Memory B cell (primary cell): ENCODE measurements around the gene NAB2.

ENCODE experiments used
- ATAC-seq: fragments of 150-1000 bp; cut with Tn5 transposase; 2 replicates; pipeline ENCODE4 v1.10.0; 2021; ENCODE audit warnings: low read depth, mild to moderate bottlenecking, moderate library complexity
- DNase-seq, 2 donors: peaks; one replicate each; pipeline ENCODE4 v3.0.0; 2022; ENCODE audit warnings: low spot score in 2 of 2
- H3K27ac Mint-ChIP-seq: one replicate; pipeline ENCODE4 v1.8.0; 2022; ENCODE audit warnings: mild to moderate bottlenecking, moderate library complexity, mixed read lengths
- H3K27me3 Mint-ChIP-seq: one replicate; pipeline ENCODE4 v1.8.0; 2022; ENCODE audit warnings: mixed read lengths
- H3K36me3 Mint-ChIP-seq: one replicate; pipeline ENCODE4 v1.8.0; 2022; ENCODE audit warnings: mild to moderate bottlenecking, mixed read lengths
- H3K4me1 Mint-ChIP-seq: one replicate; pipeline ENCODE4 v1.8.0; 2022; ENCODE audit warnings: mixed read lengths
- H3K4me3 Mint-ChIP-seq: one replicate; pipeline ENCODE4 v1.8.0; 2022; ENCODE audit warnings: mild to moderate bottlenecking, moderate library complexity, mixed read lengths
- H3K9me3 Mint-ChIP-seq: one replicate; pipeline ENCODE4 v1.8.0; 2022; ENCODE audit warnings: mixed read lengths

The NAB2 gene

GRCh38 chr12:57094208-57095160 is 5.6 kb downstream of the NAB2 start:
- H3K36me3 Mint-ChIP-seq, result peaks cover 21% of the 10 kb centered on the region

GRCh38 chr12:57095440-57095839 is 6.5 kb downstream of the NAB2 start:
- peak overlapping the region; percentile 35 for H3K27ac Mint-ChIP-seq
- no peak for DNase-seq
- no peaks in the 10 kb centered on the region for H3K9me3 Mint-ChIP-seq
- no peak overlapping the region for H3K4me3 Mint-ChIP-seq
- peaks cover 44% of the 10 kb centered on the region for H3K4me1 Mint-ChIP-seq
- no peak for ATAC-seq
- no peaks in the 10 kb centered on the region for H3K27me3 Mint-ChIP-seq
- peaks cover 24% of the 10 kb centered on the region for H3K36me3 Mint-ChIP-seq

More at GRCh38 chr12:57094208-57095160, 5.6 kb downstream of the NAB2 start:
- peak overlapping the region; percentile 89 for H3K4me3 Mint-ChIP-seq
- H3K27ac Mint-ChIP-seq, result peak overlapping the region; percentile 95
- DNase-seq (no peak), ATAC-seq (no peak)
- no peaks in the 10 kb centered on the region for H3K9me3 Mint-ChIP-seq
- peaks cover 47% of the 10 kb centered on the region for H3K4me1 Mint-ChIP-seq
- no peaks in the 10 kb centered on the region for H3K27me3 Mint-ChIP-seq

DNA sequence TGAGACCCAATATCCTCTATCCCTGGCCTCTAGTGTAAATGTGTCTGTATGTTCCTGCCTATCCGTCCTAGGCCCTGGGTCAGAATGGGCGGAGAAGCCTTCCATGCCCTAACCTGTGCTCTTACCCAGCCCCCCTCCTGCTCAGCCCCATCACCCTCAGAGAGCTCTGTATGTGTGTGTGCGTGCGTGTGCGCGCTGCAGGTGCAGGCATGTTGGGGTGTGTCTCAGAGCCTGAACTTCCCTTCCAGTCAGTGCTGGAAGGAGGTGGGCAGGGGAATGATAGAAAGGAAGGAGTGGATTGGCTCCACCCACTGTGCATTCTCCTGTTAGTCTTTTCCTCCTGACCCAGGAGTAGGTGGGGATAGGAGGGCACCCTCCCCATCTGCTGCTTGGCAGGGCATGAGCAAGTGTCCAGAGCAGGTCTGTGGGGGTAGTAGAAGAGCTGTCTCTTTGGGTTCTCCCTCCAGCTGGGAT is 7.2 kb downstream of the NAB2 start:
- peaks cover 40% of the 10 kb centered on the region for H3K4me1 Mint-ChIP-seq
- ATAC-seq (no peak), DNase-seq (no peak)
- no peaks in the 10 kb centered on the region for H3K27me3 Mint-ChIP-seq
- no peak overlapping the region for H3K4me3 Mint-ChIP-seq
- H3K9me3 Mint-ChIP-seq, result no peaks in the 10 kb centered on the region
- H3K36me3 Mint-ChIP-seq, result peaks cover 24% of the 10 kb centered on the region
- peak overlapping the region; percentile 35 for H3K27ac Mint-ChIP-seq

- ATAC-seq, result no peak
- no peak for DNase-seq
- H3K9me3 Mint-ChIP-seq, result no peaks in the 10 kb centered on the region
- peaks cover 24% of the 10 kb centered on the region for H3K36me3 Mint-ChIP-seq
- no peak overlapping the region for H3K4me3 Mint-ChIP-seq
- peaks cover 38% of the 10 kb centered on the region for H3K4me1 Mint-ChIP-seq
- no peaks in the 10 kb centered on the region for H3K27me3 Mint-ChIP-seq
- H3K27ac Mint-ChIP-seq, result peak overlapping the region; percentile 35
Observed at GRCh38 chr12:57096748-57097553, 8.0 kb downstream of the NAB2 start.

DNA sequence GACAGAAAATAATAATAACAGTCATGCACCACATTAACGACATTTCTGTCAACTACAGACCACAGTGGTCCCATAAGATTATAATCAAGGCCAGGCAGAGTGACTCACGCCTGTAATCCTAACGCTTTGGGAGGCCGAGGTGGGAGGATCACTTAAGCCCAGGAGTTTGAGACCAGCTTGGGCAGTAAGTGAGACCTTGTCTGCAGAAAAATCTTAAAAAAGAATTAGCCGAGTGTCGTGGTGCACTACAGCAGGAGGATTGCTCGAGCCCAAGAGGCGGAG is 8.6 kb downstream of the NAB2 start:
- H3K36me3 Mint-ChIP-seq, result peaks cover 24% of the 10 kb centered on the region
- no peaks in the 10 kb centered on the region for H3K9me3 Mint-ChIP-seq
- ATAC-seq (no peak), DNase-seq (no peak)
- H3K27me3 Mint-ChIP-seq, result no peaks in the 10 kb centered on the region
- peaks cover 36% of the 10 kb centered on the region for H3K4me1 Mint-ChIP-seq
- no peak overlapping the region for H3K4me3 Mint-ChIP-seq
- H3K27ac Mint-ChIP-seq, result no peak overlapping the region

- Mint-ChIP-seq H3K27me3 (no peaks in the 10 kb centered on the region), H3K4me1 (peaks cover 28% of the 10 kb centered on the region), H3K4me3 (no peak overlapping the region), H3K9me3 (no peaks in the 10 kb centered on the region), H3K36me3 (peaks cover 24% of the 10 kb centered on the region), H3K27ac (peak overlapping the region; percentile 53)
- DNase-seq, result no peak
- no peak for ATAC-seq
Observed at GRCh38 chr12:57098546-57098945, 9.6 kb downstream of the NAB2 start.

- H3K4me1 Mint-ChIP-seq, result peaks cover 23% of the 10 kb centered on the region
- H3K27ac Mint-ChIP-seq, result peak overlapping the region; percentile 53
- DNase-seq (no peak), ATAC-seq (no peak)
- H3K36me3 Mint-ChIP-seq, result peaks cover 27% of the 10 kb centered on the region
- H3K4me3 Mint-ChIP-seq, result no peak overlapping the region
- no peaks in the 10 kb centered on the region for H3K27me3 Mint-ChIP-seq
- H3K9me3 Mint-ChIP-seq, result no peaks in the 10 kb centered on the region
Observed at GRCh38 chr12:57099047-57099714, 10.3 kb downstream of the NAB2 start.

DNA sequence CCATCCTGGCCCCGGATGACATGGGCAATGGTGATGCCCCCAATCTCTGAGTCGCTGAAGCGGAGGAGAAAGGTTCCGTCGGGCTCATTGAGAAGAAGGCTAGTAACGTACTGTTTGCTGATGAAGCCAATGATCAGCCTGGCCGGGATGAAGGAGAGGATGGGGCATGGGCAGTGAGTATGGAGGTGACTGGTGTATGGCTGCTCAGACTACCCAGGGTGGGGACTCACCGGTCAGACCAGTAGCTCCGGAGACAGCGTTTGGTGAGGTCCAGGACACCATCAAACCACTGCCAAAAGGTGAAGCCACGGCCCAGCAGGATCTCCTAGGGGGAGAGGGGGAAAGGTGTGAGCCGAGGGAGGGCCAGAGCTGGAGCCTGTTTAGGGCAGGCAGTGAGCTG is 10.9 kb downstream of the NAB2 start:
- DNase-seq, result no peak
- Mint-ChIP-seq H3K27ac (peak overlapping the region; percentile 53), H3K9me3 (no peaks in the 10 kb centered on the region), H3K36me3 (peaks cover 31% of the 10 kb centered on the region), H3K27me3 (no peaks in the 10 kb centered on the region), H3K4me3 (no peak overlapping the region), H3K4me1 (peaks cover 17% of the 10 kb centered on the region)
- no peak for ATAC-seq

DNA sequence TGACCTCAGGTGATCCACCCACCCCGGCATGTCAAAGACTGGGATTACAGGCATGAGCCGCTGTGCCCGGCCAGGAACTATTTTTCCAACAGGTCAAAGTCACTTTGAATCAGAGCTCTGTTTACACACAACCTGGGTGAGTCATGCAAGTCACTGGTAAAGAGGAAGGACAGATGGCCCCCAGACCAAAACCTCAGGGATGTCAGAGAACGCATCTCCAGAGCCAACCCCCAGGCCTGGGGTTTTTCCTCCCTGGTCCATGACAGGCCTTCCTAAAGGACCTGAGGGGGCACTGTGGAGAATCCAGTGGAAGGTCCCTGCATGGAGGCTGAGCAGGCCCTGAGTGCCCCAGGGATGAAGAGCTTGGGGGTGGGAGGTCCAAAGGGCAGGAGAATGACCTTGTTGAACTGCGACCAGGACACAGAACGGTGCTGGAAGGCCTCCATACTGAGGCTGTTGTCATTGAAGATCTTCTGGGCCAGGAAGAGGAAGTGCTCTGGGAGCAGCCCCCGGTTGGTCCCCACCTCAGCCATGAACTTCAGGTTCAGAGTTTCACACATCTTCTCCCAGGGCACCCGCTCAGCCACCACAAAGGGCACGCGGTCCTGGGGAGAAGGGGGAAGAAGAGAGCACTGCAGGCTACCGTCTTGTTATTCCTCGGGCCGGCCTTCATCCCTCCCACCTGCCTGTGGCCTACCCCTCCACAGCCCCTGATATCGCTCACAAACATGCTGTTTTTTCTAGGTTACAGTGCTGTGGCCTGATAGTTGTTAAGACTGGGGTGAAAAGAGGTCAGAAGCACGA is 13.2 kb downstream of the NAB2 start:
- ATAC-seq (no peak), DNase-seq (no peak)
- Mint-ChIP-seq H3K27ac (no peak overlapping the region), H3K4me1 (peaks cover 20% of the 10 kb centered on the region), H3K27me3 (no peaks in the 10 kb centered on the region), H3K4me3 (no peak overlapping the region), H3K9me3 (no peaks in the 10 kb centered on the region), H3K36me3 (peaks cover 35% of the 10 kb centered on the region)

GRCh38 chr12:57103856-57104255 is 14.9 kb downstream of the NAB2 start:
- DNase-seq (no peak), ATAC-seq (no peak)
- Mint-ChIP-seq H3K4me1 (peaks cover 30% of the 10 kb centered on the region), H3K9me3 (no peaks in the 10 kb centered on the region), H3K27ac (no peak overlapping the region), H3K27me3 (no peaks in the 10 kb centered on the region), H3K36me3 (peaks cover 40% of the 10 kb centered on the region), H3K4me3 (no peak overlapping the region)

- peaks cover 28% of the 10 kb centered on the region for H3K4me1 Mint-ChIP-seq
- ATAC-seq, result no peak
- no peak overlapping the region for H3K4me3 Mint-ChIP-seq
- no peaks in the 10 kb centered on the region for H3K27me3 Mint-ChIP-seq
- peaks cover 36% of the 10 kb centered on the region for H3K36me3 Mint-ChIP-seq
- H3K9me3 Mint-ChIP-seq, result no peaks in the 10 kb centered on the region
- no peak for DNase-seq
- H3K27ac Mint-ChIP-seq, result no peak overlapping the region
Observed at GRCh38 chr12:57104292-57104910, 15.5 kb downstream of the NAB2 start.

- Mint-ChIP-seq H3K4me3 (no peak overlapping the region), H3K27me3 (no peaks in the 10 kb centered on the region), H3K36me3 (peaks cover 32% of the 10 kb centered on the region), H3K27ac (no peak overlapping the region), H3K4me1 (peaks cover 32% of the 10 kb centered on the region), H3K9me3 (no peaks in the 10 kb centered on the region)
- DNase-seq (no peak), ATAC-seq (no peak)
Observed at GRCh38 chr12:57105011-57105753, 16.3 kb downstream of the NAB2 start.
